ENCODE results near the gene CNKSR3.

DNA sequence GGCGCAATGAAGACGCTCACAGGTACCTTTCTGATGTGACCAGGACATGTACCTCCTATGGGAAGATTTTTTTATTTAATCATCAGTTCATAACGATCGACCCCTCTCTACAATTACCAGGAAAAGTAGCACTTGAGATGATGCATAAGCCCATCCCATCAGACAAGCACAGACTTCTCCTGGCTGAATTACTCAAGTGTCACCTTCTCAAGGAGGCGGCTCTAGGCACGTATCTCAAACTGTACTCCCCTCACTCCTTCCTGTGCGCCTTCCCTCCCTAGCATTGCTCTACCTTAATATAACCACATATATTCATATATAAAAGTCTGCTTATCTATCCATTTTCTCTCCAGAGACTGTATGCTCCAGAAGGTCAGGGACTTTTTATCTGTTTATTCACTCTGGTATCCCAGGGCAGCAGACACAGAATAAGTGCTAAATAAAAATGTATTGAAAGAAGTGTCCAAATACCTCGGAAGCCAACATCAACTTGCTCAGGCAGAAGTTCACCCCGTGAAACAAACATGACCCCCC, 71.5 kb downstream of the CNKSR3 start:
- TF ChIP-seq, protein P1, sequence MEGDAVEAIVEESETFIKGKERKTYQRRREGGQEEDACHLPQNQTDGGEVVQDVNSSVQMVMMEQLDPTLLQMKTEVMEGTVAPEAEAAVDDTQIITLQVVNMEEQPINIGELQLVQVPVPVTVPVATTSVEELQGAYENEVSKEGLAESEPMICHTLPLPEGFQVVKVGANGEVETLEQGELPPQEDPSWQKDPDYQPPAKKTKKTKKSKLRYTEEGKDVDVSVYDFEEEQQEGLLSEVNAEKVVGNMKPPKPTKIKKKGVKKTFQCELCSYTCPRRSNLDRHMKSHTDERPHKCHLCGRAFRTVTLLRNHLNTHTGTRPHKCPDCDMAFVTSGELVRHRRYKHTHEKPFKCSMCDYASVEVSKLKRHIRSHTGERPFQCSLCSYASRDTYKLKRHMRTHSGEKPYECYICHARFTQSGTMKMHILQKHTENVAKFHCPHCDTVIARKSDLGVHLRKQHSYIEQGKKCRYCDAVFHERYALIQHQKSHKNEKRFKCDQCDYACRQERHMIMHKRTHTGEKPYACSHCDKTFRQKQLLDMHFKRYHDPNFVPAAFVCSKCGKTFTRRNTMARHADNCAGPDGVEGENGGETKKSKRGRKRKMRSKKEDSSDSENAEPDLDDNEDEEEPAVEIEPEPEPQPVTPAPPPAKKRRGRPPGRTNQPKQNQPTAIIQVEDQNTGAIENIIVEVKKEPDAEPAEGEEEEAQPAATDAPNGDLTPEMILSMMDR (IDR thresholded peaks at IDR 0.05): no peak
- no peak for TF ChIP-seq POLR2A (IDR thresholded peaks at IDR 0.05)

Measured in body of pancreas (tissue), 4 donors.